HepG2 (cell line): Measurements from ENCODE around the gene S100A6. TPM values are rescaled to one million over a fixed set of nuclear protein-coding genes. Genes with fewer than 3 reads are reported as not detected.

Source experiments
- ATAC-seq: fragments of 200-7000 bp; cut with Tn5 transposase; 3 replicates; pipeline ENCODE4 v1.9.1; 2020; ENCODE audit warnings: mild to moderate bottlenecking, moderate library complexity
- BruUV-seq: library from RNA; stranded (reverse); fragments of 400-500 nt; replicated peaks from 2 replicates; lab custom pipeline; 2021; lab: Mats Ljungman, UMichigan
- CTCF ChIA-PET: fragments of 300-600 bp; formaldehyde crosslinking; extraction: SDS; loops from one replicate; lab custom pipeline; 2021; ENCODE audit warnings: low total read pairs, inconsistent platforms, low intra/inter-chr PET ratio; lab: Yijun Ruan, JAX
- POLR2A ChIA-PET: fragments of 350-600 bp; sonication (Branson Sonifier 250); formaldehyde crosslinking; loops from one replicate; lab custom pipeline; 2020; ENCODE audit warnings: antibody characterized with exemption, inconsistent platforms; lab: Yijun Ruan, JAX
- DNase-seq: peaks from one replicate; pipeline ENCODE4 v3.0.0-alpha.2; 2015; ENCODE audit warnings: low spot score
- FAIRE-seq: peaks from 3 replicates; lab custom pipeline; 2011; peaks lifted over from hg19 to GRCh38; lab: Jason Lieb, UNC
- H2AFZ ChIP-seq: one replicate; pipeline ENCODE4 v1.6.1; 2011; ENCODE audit warnings: low read length, inconsistent platforms
- H3K27ac ChIP-seq: fragments of 300-600 bp; 3 replicates; pipeline ENCODE4 v1.8.0; 2011; ENCODE audit warnings: mixed run types, mild to moderate bottlenecking, mixed read lengths, low read length, inconsistent platforms; ENCODE audit not compliant: insufficient read depth; ENCODE audit errors: extremely low read length
- H3K27me3 ChIP-seq, 2 experiments: fragments of 200-600 bp in 1 of 2; 2 replicates in 1 of 2; 3 replicates in 1 of 2; pipeline versions ENCODE4 v1.6.0 to v1.8.0; 2011; ENCODE audit warnings: low read length in 2 of 2, mild to moderate bottlenecking in 2 of 2, moderate library complexity in 2 of 2, inconsistent platforms in 1 of 2; ENCODE audit not compliant: insufficient read depth in 2 of 2, control insufficient read depth in 1 of 2
- H3K36me3 ChIP-seq, 2 experiments: fragments of 200-600 bp in 1 of 2; replicated peaks in 1 of 2; 2 replicates in 1 of 2; 3 replicates in 1 of 2; pipeline versions ENCODE4 v1.5.1 to v1.8.0; 2011; ENCODE audit warnings: low read length in 2 of 2, inconsistent platforms in 1 of 2; ENCODE audit not compliant: insufficient read depth in 2 of 2, control insufficient read depth in 1 of 2
- H3K4me1 ChIP-seq: 2 replicates; pipeline ENCODE4 v1.5.1; 2012; ENCODE audit warnings: low read length, inconsistent platforms; ENCODE audit not compliant: insufficient read depth
- H3K4me2 ChIP-seq: 2 replicates; pipeline ENCODE4 v1.6.0; 2011; ENCODE audit warnings: low read depth, low read length, inconsistent platforms
- H3K4me3 ChIP-seq, 3 experiments: fragments of 200-600 bp in 1 of 3; sonication (generic), shearing (Covaris generic) in 1 of 3; replicated peaks in 1 of 3; 2 replicates each; pipeline ENCODE4 v1.5.1; 2011 to 2016; ENCODE audit warnings: low read length in 3 of 3, inconsistent platforms in 2 of 3, low read depth in 2 of 3, mild to moderate bottlenecking in 2 of 3, control low read depth in 1 of 3, mixed read lengths in 1 of 3; ENCODE audit not compliant: insufficient read depth in 1 of 3
- H3K79me2 ChIP-seq: one replicate; pipeline ENCODE4 v1.6.1; 2011; ENCODE audit warnings: low read length, inconsistent platforms; ENCODE audit not compliant: insufficient read depth
- H3K9ac ChIP-seq: 2 replicates; pipeline ENCODE4 v1.6.0; 2011; ENCODE audit warnings: mild to moderate bottlenecking, low read depth, low read length, inconsistent platforms; ENCODE audit not compliant: insufficient read depth
- H3K9me3 ChIP-seq: 2 replicates; pipeline ENCODE4 v1.5.1; 2012; ENCODE audit warnings: mild to moderate bottlenecking, low read length
- H4K20me1 ChIP-seq: 2 replicates; pipeline ENCODE4 v1.6.0; 2011; ENCODE audit warnings: inconsistent platforms, mild to moderate bottlenecking, low read length, moderate library complexity; ENCODE audit not compliant: insufficient read depth
- BHLHE40 ChIP-seq: IDR thresholded peaks from 2 replicates; pipeline ENCODE4 v1.6.1; 2011; ENCODE audit warnings: low read length, improper control_type of control experiment
- CC2D1A ChIP-seq: sonication (generic); formaldehyde crosslinking; IDR thresholded peaks from 2 replicates; pipeline ENCODE4 v1.8.1; 2023; ENCODE audit warnings: mild to moderate bottlenecking, missing genetic modification reagents
- EEA1 ChIP-seq: sonication (generic); formaldehyde crosslinking; IDR thresholded peaks from 2 replicates; pipeline ENCODE4 v1.5.1; 2020; ENCODE audit warnings: mild to moderate bottlenecking, missing genetic modification reagents, borderline replicate concordance
- FOXK2 ChIP-seq: fragments of 450-650 bp; IDR thresholded peaks from 2 replicates; pipeline ENCODE4 v1.6.1; 2016
- HNRNPLL ChIP-seq: fragments of 200-400 bp; formaldehyde crosslinking; IDR thresholded peaks from 2 replicates; pipeline ENCODE4 v1.6.1; 2017; ENCODE audit warnings: mild to moderate bottlenecking, low read depth, low read length; ENCODE audit not compliant: poor library complexity, severe bottlenecking
- KLF13 ChIP-seq: sonication (generic); formaldehyde crosslinking; IDR thresholded peaks from 2 replicates; pipeline ENCODE4 v1.4.0; 2020; ENCODE audit warnings: mild to moderate bottlenecking, missing genetic modification reagents
- MAX ChIP-seq: IDR thresholded peaks from 2 replicates; pipeline ENCODE4 v1.6.1; 2012; ENCODE audit warnings: inconsistent platforms
- NRL ChIP-seq: sonication (generic); formaldehyde crosslinking; IDR thresholded peaks from 2 replicates; pipeline ENCODE4 v1.5.0; 2020; ENCODE audit warnings: missing genetic modification reagents, mild to moderate bottlenecking, moderate library complexity, borderline replicate concordance
- POLR2A ChIP-seq, 2 experiments: IDR thresholded peaks; 2 replicates each; pipeline ENCODE4 v1.6.1; 2011; ENCODE audit warnings: low read depth in 2 of 2, low read length in 2 of 2, mild to moderate bottlenecking in 1 of 2, moderate library complexity in 1 of 2; ENCODE audit not compliant: insufficient read depth in 1 of 2
- TAF1 ChIP-seq: sonication (generic); formaldehyde crosslinking; IDR thresholded peaks from 2 replicates; pipeline ENCODE4 v1.4.0; 2020; ENCODE audit warnings: missing genetic modification reagents
- TBX2 ChIP-seq: sonication (generic); formaldehyde crosslinking; IDR thresholded peaks from 2 replicates; pipeline ENCODE4 v1.5.0; 2020; ENCODE audit warnings: missing genetic modification reagents, mild to moderate bottlenecking, borderline replicate concordance
- U2AF1 ChIP-seq: fragments of 200-400 bp; formaldehyde crosslinking; optimal IDR thresholded peaks from 2 replicates; pipeline ENCODE3; 2017; ENCODE audit warnings: mild to moderate bottlenecking, low read depth, low read length
- ZMAT3 ChIP-seq: sonication (generic); formaldehyde crosslinking; conservative IDR thresholded peaks from 2 replicates; pipeline ENCODE4 v1.7.0; 2021; ENCODE audit warnings: missing genetic modification reagents
- ZNF260 ChIP-seq: sonication (generic); formaldehyde crosslinking; IDR thresholded peaks from 2 replicates; pipeline ENCODE4 v1.4.0; 2020; ENCODE audit warnings: missing genetic modification reagents, low read depth, mild to moderate bottlenecking, borderline replicate concordance
- ZNF274 ChIP-seq: sonication (generic); formaldehyde crosslinking; IDR thresholded peaks from 2 replicates; pipeline ENCODE4 v1.5.1; 2020; ENCODE audit warnings: mild to moderate bottlenecking, missing genetic modification reagents
- ZSCAN5A ChIP-seq: sonication (generic); formaldehyde crosslinking; IDR thresholded peaks from 2 replicates; pipeline ENCODE4 v1.8.0; 2022; ENCODE audit warnings: mild to moderate bottlenecking, missing genetic modification reagents, borderline replicate concordance
- WGBS: methylation state at CpG from one replicate; pipeline ENCODE4 v1.1.6; 2017; ENCODE audit warnings: low lambda C conversion rate; 5-methylcytosine and 5-hydroxymethylcytosine counted together
- in situ Hi-C: cut with HindIII; loops from 2 replicates; pipeline ENCODE4 v1.10.0; 2017; ENCODE audit warnings: low pct_unique_long_range_greater_than_20kb; ENCODE audit not compliant: extremely low pct_ligation_motif_present
- intact Hi-C: fragments of 100-400 bp; cut with micrococcal nuclease; formaldehyde crosslinking; loops from one replicate; pipeline ENCODE4 v1.10.0; 2022; ENCODE audit not compliant: unreplicated experiment
- polyA plus RNA-seq, 8 experiments: library from polyadenylated mRNA; depleted of rRNA in 3 of 8; stranded (reverse) in 7 of 8; unstranded in 1 of 8; fragments of >200 nt; fragmentation: Illumina TruSeq in 4 of 8; extraction: Trizol in 4 of 8; gene quantifications; 2 replicates each; pipeline versions ENCODE4 v1.2.1 to v1.2.3, GENCODE V29; 2011 to 2016; ENCODE audit warnings: low read depth in 4 of 8, missing spikeins in 1 of 8, mixed read lengths in 1 of 8; ENCODE audit not compliant: insufficient read depth in 1 of 8
- total RNA-seq, 5 experiments: library from RNA; depleted of rRNA; stranded (reverse); fragments of >200 nt; fragmentation: Illumina TruSeq; extraction: Trizol; gene quantifications; 2 replicates each; pipeline ENCODE4 v1.2.3, GENCODE V29; 2016; ENCODE audit warnings: low read depth in 1 of 5
- TF ChIP-seq, protein P1 (sequence below): fragments of 450-650 bp; IDR thresholded peaks from 2 replicates; pipeline ENCODE4 v1.6.1; 2017
- TF ChIP-seq, protein P2 (sequence below), 2 experiments: sonication (generic) in 1 of 2; formaldehyde crosslinking in 1 of 2; IDR thresholded peaks; 2 replicates each; pipeline versions ENCODE4 v1.5.1 to v1.6.1; 2011 to 2020; ENCODE audit warnings: borderline replicate concordance in 1 of 2, low read depth in 1 of 2, low read length in 1 of 2, mild to moderate bottlenecking in 1 of 2, missing genetic modification reagents in 1 of 2, moderate library complexity in 1 of 2

S100A6 gene
- total and polyA plus RNA-seq, 2 of the 13 experiments (the other 11 are each of a cell fraction or from before 2014, with no cell fraction given): 72.9 to 85.0 TPM

DNA sequence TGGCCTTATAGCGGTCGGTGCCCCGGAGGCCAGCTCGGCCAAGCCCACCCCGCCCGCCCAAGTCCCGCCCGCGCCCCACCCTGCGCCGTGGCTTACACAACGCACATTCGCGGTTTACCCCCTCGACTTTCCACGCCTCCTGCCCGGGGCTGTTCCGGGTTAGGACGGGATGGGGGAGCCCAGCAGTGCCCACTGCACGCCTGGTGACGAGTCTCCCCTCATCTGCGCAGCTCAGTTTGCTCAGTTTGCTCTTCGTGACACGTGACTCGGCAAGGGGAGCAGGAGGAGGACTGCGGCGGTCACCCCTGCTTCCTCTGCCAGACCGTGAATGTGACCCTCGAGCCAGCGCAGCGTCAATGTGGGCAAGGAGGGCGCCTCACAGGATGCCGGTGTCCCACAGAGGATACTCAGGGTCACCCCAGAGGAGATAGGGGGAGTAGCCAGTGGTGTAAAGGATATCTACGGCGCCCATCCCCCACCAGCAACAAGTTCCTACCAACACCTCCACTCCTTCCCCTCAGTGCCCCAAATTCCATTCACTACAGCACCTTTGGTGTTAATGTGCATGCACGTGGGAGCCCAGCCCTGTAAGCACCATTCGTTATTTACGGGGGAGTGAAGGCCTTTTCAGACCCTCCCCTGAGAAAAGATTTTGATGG is 350 bp upstream of the S100A6 start:
- DNase-seq (peak; percentile 41), FAIRE-seq (no peak), ATAC-seq (no peak)
- intact Hi-C loops: no loop called here
- peak overlapping the region in 2 of 3 experiments; percentile 55 to 65; a peak in 4 of 6 replicates for H3K4me3 ChIP-seq
- no peaks in the 10 kb centered on the region for H3K9me3 ChIP-seq
- no peaks in the 10 kb centered on the region for H4K20me1 ChIP-seq
- peaks cover 87% of the 10 kb centered on the region for H3K4me1 ChIP-seq
- peak overlapping the region; percentile 69 for H3K4me2 ChIP-seq
- peak overlapping the region; percentile 56; the same call in 1 of the 2 replicates for H3K9ac ChIP-seq
- ChIA-PET CTCF (no interaction called here), POLR2A (interaction anchor here (0.9 to 6.6 kb wide), 7 partner anchors 9 to 98 kb away, joined by 4 to 49 read pairs (median 6); partner anchors contain the start of genes CHTOP, S100A13, S100A2 and S100A4)
- H2AFZ ChIP-seq: no peak overlapping the region
- H3K27ac ChIP-seq: no peak overlapping the region
- in situ Hi-C loops: no loop called here
- BruUV-seq: no TSS peak
- no peaks in the 10 kb centered on the region for H3K36me3 ChIP-seq
- H3K79me2 ChIP-seq: no peaks in the 10 kb centered on the region
- peaks cover 0 to 10% of the 10 kb centered on the region in 2 experiments; a peak in 1 of 5 replicates for H3K27me3 ChIP-seq
- WGBS: 58% methylated on average over 18 of the region's 38 CpGs
- TF ChIP-seq KLF13 (CRISPR knock-in tag): no peak
- peak in 1 of 2 experiments; percentile 54; a peak in 2 of 4 replicates for TF ChIP-seq POLR2A (IDR thresholded peaks at IDR 0.05; ENCODE audit: insufficient read depth in 1 of 2, low read depth in 2 of 2, low read length in 2 of 2)
- TF ChIP-seq ZNF260 (CRISPR knock-in tag): no peak
- TF ChIP-seq, protein P1, sequence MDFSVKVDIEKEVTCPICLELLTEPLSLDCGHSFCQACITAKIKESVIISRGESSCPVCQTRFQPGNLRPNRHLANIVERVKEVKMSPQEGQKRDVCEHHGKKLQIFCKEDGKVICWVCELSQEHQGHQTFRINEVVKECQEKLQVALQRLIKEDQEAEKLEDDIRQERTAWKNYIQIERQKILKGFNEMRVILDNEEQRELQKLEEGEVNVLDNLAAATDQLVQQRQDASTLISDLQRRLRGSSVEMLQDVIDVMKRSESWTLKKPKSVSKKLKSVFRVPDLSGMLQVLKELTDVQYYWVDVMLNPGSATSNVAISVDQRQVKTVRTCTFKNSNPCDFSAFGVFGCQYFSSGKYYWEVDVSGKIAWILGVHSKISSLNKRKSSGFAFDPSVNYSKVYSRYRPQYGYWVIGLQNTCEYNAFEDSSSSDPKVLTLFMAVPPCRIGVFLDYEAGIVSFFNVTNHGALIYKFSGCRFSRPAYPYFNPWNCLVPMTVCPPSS: no peak
- TF ChIP-seq TAF1 (CRISPR knock-in tag): peak; percentile 34
- TF ChIP-seq ZNF274 (CRISPR knock-in tag): no peak
- TF ChIP-seq TBX2: 0 out of 2 replicates have a peak, but pooled peaks have one; percentile 20
- no peak for TF ChIP-seq U2AF1
- no peak for TF ChIP-seq CC2D1A (CRISPR knock-in tag)
- TF ChIP-seq FOXK2: no peak
- TF ChIP-seq, protein P2, sequence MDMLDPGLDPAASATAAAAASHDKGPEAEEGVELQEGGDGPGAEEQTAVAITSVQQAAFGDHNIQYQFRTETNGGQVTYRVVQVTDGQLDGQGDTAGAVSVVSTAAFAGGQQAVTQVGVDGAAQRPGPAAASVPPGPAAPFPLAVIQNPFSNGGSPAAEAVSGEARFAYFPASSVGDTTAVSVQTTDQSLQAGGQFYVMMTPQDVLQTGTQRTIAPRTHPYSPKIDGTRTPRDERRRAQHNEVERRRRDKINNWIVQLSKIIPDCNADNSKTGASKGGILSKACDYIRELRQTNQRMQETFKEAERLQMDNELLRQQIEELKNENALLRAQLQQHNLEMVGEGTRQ (IDR thresholded peaks at IDR 0.05; ENCODE audit: low read depth, low read length): peak; percentile 32
- TF ChIP-seq, protein P2 (CRISPR knock-in tag; IDR thresholded peaks at IDR 0.05; ENCODE audit: borderline replicate concordance): no peak; the same call in 1 of the 2 replicates
- TF ChIP-seq MAX: 0 out of 2 replicates have a peak, but pooled peaks have one; percentile 15
- peak; percentile 40 for TF ChIP-seq BHLHE40
- no peak for TF ChIP-seq ZMAT3 (CRISPR knock-in tag)
- TF ChIP-seq EEA1 (CRISPR knock-in tag): no peak
- no peak for TF ChIP-seq ZSCAN5A (CRISPR knock-in tag)
- TF ChIP-seq NRL: no peak
- peak; percentile 41 for TF ChIP-seq HNRNPLL
